OCI-LY1 (cell line): Measurements from ENCODE around the gene SETD5.

Source experiments
- CTCF ChIP-seq: fragments of 200-600 bp; sonication (generic), shearing (Covaris generic); IDR thresholded peaks from 2 replicates; pipeline ENCODE4 v1.5.1; 2017; ENCODE audit warnings: mild to moderate bottlenecking, antibody characterized with exemption, low read length, moderate library complexity, mixed read lengths
- EZH2 ChIP-seq: fragments of 200-600 bp; sonication (generic), shearing (Covaris generic); IDR thresholded peaks from 2 replicates; pipeline ENCODE4 v1.8.0; 2017; ENCODE audit warnings: borderline replicate concordance, mixed run types, mild to moderate bottlenecking, antibody characterized with exemption, low read length, moderate library complexity, mixed read lengths

DNA sequence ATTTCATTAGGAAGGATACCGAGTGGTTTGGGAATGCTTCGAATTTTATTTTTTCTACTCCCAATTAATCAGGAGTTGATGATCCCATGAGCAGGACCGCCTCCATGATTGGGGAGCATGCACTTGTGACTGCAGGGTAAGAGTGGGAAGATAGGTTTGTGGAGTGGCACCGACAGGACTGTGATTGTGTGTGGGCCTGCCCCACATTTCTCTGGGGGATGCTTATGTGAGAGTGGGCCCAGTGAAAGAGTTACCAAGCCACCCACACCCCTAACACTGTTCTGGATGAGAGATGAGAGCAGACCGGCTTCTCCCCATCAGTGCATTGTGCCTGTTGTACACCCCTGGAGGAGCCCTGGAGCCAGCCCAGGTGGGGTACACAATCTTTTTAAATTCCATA, 79.5 kb downstream of the SETD5 start:
- TF ChIP-seq CTCF (no peak), EZH2 (no peak)
